HFF-Myc (cell line): Measurements from ENCODE around the gene PIK3C2G.

Experiments
- DNase-seq: peaks from one replicate; pipeline ENCODE4 v3.0.0-alpha.2; 2011; ENCODE audit warnings: low read depth; ENCODE audit errors: extremely low read depth
- H3K4me3 ChIP-seq: replicated peaks from 2 replicates; pipeline ENCODE4 v1.5.1; 2011; ENCODE audit warnings: low read depth, mild to moderate bottlenecking, control low read depth, low read length
- CTCF ChIP-seq: IDR thresholded peaks from 2 replicates; pipeline ENCODE4 v1.5.1; 2012; ENCODE audit warnings: mild to moderate bottlenecking, low read depth, low read length, control low read depth; ENCODE audit errors: missing control alignments

Gene PIK3C2G

GRCh38 chr12:18368594-18368993, 107.3 kb downstream of the PIK3C2G start:
- no peak for TF ChIP-seq CTCF
- DNase-seq: no peak
- H3K4me3 ChIP-seq: no peak overlapping the region

- no peak for TF ChIP-seq CTCF
- no peak overlapping the region for H3K4me3 ChIP-seq
- DNase-seq: no peak
These were observed 111.9 kb downstream of the PIK3C2G start for GRCh38 chr12:18373181-18373580.

- no peak for TF ChIP-seq CTCF
- H3K4me3 ChIP-seq: no peak overlapping the region
- DNase-seq: no peak
These were observed 113.8 kb downstream of the PIK3C2G start for GRCh38 chr12:18375131-18375530.

GRCh38 chr12:18375583-18375982, 114.3 kb downstream of the PIK3C2G start:
- no peak for DNase-seq
- no peak overlapping the region for H3K4me3 ChIP-seq
- TF ChIP-seq CTCF: no peak

- H3K4me3 ChIP-seq: no peak overlapping the region
- no peak for DNase-seq
- TF ChIP-seq CTCF: no peak
These were observed 121.0 kb downstream of the PIK3C2G start for GRCh38 chr12:18382236-18382885.

- DNase-seq: peak; percentile 33
- H3K4me3 ChIP-seq: no peak overlapping the region
- no peak for TF ChIP-seq CTCF
These were observed 121.9 kb downstream of the PIK3C2G start for GRCh38 chr12:18383203-18383602.

- no peak for TF ChIP-seq CTCF
- H3K4me3 ChIP-seq: no peak overlapping the region
- no peak for DNase-seq
These were observed 126.4 kb downstream of the PIK3C2G start for GRCh38 chr12:18387706-18388105.
